HG03558 (cell line): ENCODE measurements around the gene SNX33.
"Not testable (repeated sequence)": the region's sequence is repeated elsewhere in the genome, so short reads cannot be mapped to it uniquely, and the experiment has no call there.

Experiments used
- ATAC-seq: cut with Tn5 transposase; IDR thresholded peaks from one replicate; pipeline ENCODE4 v1.9.1; 2021; ENCODE audit warnings: moderate number of reproducible peaks; ENCODE audit not compliant: unreplicated experiment; ENCODE audit errors: extremely low read depth

The SNX33 gene, protein sequence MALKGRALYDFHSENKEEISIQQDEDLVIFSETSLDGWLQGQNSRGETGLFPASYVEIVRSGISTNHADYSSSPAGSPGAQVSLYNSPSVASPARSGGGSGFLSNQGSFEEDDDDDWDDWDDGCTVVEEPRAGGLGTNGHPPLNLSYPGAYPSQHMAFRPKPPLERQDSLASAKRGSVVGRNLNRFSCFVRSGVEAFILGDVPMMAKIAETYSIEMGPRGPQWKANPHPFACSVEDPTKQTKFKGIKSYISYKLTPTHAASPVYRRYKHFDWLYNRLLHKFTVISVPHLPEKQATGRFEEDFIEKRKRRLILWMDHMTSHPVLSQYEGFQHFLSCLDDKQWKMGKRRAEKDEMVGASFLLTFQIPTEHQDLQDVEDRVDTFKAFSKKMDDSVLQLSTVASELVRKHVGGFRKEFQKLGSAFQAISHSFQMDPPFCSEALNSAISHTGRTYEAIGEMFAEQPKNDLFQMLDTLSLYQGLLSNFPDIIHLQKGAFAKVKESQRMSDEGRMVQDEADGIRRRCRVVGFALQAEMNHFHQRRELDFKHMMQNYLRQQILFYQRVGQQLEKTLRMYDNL

DNA sequence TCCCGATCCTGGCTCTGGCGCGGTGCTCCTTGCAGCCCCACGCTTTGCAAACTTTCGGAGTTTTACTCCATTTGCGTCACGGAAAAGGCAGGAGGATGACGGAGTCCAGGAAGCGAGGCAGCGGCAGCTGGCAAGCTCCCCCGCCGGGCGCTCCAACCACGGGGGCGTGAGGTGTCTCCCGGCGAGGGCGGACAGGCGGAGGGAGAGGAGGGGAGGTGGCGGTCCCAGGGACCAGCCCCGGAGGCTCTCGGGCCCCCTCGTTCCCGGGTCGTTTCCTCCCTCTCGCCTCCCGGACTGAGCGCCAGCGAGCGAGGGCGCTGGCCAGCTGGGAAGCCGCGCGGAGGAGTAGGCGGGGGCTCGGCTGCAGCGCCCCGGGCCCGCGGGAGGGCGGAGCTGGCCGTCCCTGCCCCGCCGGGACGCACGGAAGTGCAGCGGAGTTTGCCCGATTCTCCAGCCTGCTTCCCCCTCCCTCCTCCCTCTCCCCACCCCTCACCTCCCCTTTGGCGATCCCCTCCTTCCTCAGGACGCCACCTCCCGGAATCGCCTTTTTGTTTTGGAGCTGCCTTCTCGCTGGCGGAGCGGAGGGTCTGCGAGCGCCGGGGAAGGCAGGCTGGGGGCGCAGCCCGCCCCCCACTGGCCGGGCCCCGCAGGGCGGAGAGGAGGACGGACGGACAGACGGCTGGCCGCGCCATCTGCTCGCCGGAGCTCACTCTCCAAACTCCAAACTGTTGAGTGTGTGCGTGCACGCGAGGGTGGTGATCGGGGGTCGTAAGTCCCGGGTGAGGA, at the start of gene SNX33:
Gene SNX33 (plus strand): TSS at position 543 of the 786 bp plus-strand sequence. CDS start 1,191 bp downstream, outside the sequence.
- no peak for ATAC-seq

DNA sequence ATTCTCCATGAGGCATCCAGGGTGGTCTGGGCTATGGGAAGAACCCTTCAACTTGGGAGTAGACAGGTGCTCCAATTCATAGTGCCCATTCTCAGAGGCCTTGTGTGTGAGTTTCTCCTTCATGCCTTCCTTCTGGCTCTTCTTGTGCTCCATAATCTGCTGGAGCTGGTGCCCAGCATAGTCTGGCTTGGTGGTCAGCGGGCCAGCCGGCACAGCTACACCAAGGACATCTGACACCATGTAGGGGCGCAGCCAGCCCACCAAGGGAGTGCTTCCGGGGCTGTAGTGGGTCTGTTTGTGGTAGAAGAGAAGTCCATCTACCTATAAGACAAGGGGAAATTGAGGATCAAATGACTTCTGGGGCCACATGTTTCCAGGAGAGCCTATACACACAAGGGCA, 49.4 kb upstream of the SNX33 start:
- no peak for ATAC-seq

DNA sequence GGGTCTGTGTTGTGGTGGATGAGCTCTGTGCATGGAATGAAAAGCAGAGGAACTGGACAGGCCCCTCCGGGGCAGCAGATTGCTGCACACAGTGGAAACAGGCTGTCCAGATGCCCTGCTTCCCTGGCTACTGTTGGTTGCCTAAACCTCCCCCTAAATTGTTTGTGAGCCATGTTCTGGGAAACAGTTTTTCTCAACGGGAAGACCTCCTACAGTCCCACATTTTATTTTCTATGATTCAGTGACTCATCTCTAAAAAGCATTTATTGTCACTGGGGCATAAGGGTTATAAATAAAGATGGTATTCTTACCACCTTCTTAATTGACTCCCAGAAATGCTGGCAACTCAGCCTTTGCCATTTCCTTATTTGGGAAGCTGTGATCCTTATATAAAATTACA, 48.3 kb upstream of the SNX33 start:
- no peak for ATAC-seq

DNA sequence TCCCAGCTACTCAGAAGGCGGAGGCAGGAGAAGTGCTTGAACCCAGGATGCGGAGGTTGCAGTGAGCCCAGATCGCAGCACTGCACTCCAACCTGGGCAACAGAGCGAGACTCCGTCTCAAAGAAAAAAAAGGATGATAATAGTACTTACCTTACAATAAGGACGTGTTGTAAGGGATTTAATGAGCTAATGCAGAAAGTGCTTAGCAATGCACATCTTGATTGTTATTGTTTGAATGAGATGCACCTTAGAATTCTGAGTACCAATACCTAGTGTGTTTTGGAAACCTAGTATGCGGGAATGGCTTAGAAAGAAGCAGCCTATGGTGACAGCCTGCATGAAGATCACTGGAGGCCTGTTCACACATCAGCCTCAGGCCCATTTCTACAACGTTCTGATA, 41.7 kb upstream of the SNX33 start:
- ATAC-seq, result no peak

DNA sequence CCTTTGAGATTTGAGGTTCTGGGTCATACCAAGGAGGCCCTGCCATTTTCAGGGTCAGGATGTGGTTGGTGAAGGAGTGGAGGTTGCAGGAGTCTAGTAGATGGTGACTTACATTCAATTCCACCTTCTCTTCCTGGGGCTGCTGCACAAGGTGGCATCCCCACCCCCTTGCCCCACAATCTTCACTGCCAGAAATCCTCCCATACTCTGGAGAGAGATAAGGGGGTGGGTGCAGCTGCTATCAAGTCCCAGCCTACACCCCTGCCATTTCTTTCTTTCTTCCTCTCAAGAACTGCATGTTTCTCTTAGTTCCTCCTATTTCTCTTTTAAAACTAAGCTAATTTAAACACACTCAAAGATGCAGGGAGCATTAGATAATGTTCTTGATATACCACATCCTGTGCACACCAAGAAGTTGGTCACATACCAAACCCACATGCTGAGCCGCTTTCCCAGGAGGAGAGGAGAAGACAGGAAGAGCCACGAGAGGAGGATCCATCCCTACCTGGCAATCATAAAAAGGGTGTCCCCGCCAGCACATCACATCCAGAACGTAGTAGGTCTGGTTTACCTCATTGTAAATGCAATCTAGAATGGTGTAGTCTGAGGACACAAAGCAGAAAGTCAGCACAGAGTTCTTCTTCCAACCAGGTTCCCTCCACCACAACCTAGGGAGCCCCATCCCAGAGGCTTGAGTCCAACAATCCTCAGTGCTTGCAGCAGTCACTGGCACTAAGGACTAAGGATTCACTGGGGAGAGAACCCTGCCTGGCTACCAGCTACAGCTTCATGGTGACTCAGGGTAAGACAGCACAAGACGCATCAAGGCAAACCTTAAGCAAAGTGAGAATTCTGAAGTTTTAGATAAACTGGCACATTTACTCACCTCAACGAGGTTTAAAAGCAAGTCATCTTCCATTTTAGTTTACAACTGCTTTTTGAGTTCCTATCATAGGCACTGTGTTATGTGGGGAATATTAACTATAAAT, 40.7 kb upstream of the SNX33 start:
- ATAC-seq, result no peak

DNA sequence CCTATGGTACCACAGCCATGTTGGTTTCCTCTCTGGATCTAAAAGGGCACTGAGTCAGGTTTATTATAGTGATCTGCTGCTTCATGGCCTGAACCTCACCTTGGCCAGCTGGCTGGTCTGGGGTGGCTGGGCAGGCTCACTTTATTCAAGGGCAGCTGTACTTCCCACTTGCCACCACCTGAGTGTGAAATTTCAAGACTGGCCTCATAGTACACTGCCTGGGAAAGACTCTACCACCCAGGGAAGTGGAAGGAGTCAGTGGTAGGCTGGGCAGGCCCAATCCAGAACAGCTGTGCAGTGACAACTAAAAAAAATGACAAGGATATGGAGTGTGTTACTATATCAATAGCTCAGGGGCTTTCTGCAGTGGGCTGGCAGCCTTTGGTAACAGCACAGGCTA, 30.9 kb upstream of the SNX33 start:
- ATAC-seq, result no peak

DNA sequence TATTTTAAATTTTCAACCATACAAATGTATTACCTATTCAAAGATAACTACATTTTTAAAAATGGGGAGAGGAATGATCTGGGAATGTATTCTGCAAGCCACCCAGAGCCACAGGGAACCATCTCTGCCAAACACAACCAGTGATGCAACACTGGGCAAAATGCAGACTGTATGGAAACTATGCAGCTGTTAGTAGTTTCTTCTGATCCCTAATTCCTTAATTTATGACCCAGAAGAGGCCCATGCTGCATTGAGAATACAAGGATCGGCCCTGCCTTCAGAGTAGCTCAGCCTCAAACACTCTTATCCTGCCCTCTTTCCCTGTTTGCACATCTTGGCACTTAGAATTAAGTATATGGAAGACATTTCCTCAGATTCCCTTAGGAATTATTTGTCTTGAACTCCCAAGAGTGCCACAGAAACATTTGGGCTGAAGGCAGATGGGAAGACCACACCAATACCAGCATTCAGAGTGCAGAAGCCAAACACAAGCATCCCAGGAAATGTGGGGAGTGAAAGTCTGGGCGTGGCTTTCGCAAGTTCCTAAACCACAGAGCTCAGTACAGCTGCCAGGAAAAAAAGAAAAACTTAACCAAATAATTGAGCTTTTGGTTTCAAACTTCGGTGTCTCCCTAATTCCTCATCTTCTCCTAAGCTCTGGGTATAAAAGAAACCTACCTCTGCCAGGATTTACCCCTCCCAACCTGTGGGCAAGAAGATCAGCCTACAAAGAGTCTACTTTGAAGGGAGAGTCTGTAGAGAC, 27.5 kb upstream of the SNX33 start:
- ATAC-seq, result no peak

DNA sequence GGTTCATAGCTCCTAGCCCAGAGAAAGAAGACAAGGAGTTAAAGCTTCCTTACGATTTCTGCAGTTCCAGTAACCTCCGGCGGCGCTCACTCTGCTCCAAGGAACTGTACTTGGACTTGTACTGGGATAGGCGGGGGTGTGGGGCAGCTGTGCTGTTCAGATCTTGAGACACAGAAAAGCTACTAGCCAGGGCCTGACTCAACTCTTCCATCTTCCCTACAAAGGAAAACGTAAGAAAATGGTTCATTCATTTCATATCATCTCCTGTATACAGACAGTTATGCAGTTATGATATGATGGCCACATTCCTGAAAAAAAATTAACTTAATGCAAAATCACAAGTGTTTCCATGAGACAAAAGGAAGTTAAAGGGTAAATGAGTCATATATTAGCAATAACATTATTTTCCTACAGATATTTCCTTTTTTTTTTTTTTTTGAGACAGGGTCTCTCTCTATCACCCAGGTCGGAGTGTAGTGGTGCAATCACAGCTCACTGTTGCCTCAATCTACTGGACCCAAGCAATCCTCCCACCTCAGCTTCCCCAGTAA, 26.8 kb upstream of the SNX33 start:
- ATAC-seq, result no peak

DNA sequence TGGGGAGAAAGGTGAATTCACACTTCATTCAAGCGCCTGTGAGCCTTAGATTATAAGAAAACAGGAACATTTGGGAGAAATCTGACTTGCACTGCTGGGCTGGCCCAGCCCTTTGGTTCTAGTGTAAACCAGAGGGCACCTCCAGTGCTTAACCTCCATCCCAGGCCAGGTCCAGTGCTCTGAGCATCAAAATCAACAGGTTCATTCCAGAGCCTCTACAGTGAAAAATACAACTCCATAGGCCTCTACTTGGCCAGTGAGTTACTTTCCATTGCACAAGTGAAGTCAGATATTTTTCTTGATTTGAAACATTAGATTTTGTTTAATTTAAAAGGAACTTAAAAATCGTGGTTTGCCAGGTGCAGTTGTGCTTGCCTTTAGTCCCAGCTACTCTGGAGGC, 25.2 kb upstream of the SNX33 start:
- ATAC-seq, result no peak

DNA sequence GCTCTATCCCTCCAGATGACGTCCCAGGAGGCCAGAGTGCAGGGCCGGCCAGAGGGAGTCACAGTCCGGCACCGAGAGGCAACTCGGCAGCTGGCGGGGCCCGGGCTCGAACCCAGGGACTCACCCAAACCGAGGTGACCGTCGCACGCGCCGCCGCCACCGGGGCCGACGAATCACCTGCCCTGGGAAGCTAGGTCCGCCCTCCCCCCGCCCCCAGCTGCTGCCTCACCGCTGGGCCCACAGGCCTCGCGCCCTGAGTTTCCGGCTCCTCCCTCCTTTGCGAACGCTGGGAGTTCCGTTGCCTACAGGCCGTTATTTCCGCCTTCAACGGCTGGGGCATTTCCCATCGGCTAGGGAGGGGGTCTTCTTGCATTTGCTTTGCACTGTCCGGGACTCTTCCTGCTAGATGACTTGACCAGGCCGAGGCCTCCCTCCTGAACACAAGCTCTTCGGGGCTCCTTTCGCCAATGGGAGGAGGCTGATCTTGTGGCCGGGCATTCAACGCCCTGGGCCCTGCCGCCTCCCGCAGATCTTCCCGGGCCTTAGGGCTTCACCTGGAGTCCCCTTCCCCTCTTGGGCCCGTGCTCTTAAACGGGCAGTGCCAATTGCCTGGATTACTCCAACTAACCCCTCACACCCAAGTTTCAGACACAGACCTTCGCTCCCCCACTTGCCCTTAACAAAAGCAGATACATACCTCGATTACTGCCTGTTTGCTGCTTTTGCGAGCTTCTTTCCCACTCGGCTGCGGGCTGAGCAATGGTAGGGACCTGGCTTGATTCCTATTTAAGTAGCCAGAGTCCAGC, 22.0 kb upstream of the SNX33 start, which contains the start of gene SNUPN:
Gene SNUPN (minus strand): TSS at position 184 of the 806 bp plus-strand sequence. CDS start 4,674 bp downstream, outside the sequence.
- peak; percentile 45 for ATAC-seq

DNA sequence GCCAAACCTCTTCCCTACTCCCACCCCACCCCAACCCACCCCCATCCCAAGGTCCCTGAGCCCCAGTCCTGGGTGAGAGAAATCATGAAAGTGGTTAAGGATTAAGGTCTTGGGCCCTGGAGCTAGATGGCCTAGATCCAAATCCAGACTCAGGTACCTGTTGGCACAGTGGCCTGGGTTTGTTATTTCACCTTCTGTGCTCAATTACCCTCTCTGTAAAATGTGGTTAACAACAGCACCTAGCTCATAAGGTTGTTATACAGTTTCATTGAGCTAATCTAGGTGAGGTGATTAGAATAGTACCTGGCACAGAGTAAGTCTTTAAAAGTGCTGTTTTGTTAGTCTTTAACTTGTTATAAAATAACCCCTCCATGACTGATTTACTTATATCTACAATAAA, 15.8 kb upstream of the SNX33 start:
- ATAC-seq, result no peak

DNA sequence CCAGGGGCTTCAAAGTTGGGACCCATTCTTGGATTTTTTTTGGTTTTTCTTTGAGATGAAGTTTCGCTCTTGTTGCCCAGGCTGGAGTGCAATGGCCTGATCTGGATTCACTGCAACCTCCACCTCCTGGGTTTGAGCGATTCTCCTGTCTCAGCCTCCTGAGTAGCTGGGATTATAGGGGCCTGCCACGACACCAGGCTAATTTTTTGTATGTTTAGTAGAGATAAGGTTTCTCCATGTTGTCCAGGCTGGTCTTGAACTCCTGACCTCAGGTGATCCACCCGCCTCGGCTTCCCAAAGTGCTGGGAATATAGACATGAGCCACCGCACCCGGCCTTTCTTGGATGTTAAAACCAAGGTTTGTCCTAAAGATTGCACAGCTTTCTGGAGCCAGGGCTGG, 13.8 kb upstream of the SNX33 start:
- ATAC-seq, result not testable (repeated sequence)

DNA sequence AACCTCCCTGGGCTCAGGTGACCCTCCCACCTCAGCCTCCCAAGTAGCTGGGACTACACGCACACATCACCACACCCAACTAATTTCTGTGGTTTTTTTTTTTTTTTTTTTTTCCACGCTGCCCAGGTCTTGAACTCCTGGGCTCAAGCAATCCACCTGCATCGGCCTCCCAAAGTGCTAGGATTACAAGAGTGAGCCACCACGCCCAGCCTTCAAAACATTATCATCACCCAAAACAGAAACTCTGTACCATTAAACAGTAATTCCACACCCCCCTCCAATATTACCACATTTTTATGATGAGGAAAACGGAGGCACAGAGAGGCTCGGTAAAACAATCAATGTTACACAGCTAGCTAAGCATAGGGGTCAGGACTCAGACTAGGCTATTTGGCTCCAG, 11.7 kb upstream of the SNX33 start:
- no peak for ATAC-seq

DNA sequence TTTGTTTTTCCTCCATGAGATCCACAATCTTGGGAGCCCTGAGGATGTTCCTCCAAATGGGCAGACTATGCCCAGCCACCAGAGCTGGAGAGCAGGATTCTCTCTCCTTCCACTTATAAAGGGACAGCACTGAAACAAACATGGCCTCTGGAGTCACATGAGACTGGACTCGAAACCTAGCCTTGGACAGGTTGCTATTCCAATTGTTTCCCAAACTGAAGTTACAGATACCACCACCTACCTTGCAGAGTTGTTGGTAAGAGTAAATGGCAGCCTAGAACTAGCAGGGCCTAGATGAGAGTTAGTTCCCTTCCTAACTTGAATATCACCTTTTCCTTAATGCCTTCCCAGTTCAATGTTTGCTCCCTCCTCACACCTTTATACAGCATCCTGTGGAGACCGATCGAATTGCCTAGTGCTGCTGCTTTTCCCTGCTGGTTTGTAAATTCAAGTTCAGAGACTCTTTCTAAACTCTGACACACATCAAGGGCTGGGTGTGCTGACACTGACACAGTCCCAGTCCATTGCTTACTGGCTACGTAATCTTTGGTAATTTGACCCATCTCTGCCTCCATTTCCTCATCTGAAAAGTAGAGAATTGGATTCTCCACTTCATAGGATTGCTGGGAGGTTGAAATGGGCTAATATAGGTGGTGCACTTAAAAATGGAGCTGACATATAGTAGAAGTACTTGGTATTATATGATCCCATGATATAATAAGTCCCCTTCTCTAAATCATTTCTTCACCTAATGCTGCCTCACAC, 10.3 kb upstream of the SNX33 start:
- no peak for ATAC-seq

DNA sequence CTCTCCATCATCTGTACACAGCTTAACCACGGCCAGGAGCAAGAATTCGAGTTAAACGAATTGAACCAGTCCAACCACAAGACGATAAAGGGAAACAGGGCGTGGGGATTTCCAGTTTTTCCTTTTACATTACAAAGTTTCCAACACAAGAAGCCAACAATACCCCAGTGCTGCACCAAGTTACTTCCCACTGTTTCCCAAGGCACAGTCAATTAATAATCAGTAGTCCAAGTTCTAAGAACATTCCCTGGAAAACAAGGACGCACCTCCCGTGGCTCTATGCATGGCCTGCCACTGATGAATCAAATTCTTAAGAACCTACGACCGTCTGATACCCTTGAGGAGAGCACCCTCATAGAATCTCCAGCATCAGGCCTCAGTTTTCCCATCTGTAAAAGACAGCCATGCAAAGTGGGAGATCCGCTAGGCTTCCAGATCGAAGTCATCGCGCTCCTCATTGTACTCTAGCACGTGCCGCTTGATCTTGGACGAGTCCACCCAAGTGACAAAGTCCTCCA, 8.5 kb upstream of the SNX33 start:
- no peak for ATAC-seq

DNA sequence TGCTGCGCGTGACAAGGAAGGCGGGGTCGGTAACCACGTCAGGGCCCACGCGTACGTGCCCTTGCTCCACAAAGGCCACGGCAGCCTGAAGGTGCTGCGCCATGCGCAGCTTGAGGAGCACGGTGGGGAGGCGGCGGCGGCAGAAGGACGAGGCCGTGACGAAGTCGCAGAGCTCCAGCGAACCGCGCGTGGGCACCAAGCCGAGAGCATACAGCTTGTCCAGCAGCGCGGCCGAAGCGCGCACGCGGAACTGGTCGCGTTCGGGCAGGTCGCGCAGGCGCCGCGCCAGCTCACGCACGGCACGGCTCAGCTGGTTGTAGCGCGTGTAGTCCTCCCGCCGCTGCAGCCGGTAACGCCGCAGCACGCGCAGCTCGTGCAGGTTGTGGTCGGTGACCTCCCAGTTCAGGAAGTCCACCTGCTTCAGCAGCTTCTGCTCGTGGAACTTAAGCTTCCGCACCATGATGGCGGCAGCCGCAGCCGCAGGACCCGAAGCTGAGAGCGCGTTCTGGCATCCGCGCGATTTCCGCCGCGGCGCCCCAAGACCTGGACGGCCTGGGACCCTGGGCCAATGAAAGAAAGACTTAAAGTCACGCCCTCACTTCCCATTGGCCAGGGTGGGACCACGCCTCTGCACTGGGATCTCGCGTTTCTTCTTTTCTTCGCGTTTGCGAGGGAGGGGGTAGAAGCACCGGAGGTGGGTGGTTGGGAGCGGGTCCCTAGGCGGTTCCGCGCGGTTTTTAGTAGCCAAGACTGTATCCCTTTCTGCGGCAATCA, 7.8 kb upstream of the SNX33 start, which contains the start of gene IMP3:
Gene IMP3 (minus strand): TSS at position 516 of the 774 bp plus-strand sequence. CDS start 56 bp downstream, at position 460.
- ATAC-seq, result peak; percentile 78
